Stimulated activated CD8-positive, alpha-beta memory T cell treated with anti-CD3 and anti-CD28 coated beads, Interleukin-4, amount 100 ng/mL, for 48 hours (primary cell): ENCODE data around the gene TMEM9B.
"Not testable (repeated sequence)": the region's sequence is repeated elsewhere in the genome, so short reads cannot be mapped to it uniquely, and the experiment has no call there.

Source experiments
- DNase-seq: peaks from one replicate; pipeline ENCODE4 v3.0.0-alpha.2; 2020

TMEM9B gene

GRCh38 chr11:8971924-8972316, 7.7 kb upstream of the TMEM9B start:
- DNase-seq: no peak

- DNase-seq: no peak
Measured at GRCh38 chr11:8971196-8971923, 7.1 kb upstream of the TMEM9B start.

DNA sequence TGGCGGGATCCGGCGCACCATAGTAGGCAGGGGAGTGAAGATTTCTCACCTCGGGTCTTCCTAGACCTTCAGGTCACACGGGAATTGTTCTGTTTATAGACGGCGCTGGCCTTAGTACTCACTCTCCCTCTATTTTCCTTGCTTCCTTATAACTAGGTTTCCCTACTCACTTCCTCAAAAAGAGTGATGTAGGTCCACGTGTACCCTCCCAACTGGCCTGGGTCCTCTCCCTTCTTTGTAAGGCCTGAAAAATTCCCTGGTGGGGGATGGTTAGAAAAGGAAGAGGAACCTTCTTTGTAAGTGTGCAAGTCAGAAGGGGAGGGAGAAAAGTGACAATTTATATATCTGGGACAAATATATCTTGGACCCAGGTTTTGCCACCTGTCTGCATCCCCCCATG, 2.9 kb upstream of the TMEM9B start:
- DNase-seq: no peak

- peak; percentile 85 for DNase-seq
Measured at GRCh38 chr11:8963569-8964323, 496 bp downstream of the TMEM9B start.

GRCh38 chr11:8962841-8963240, 1.4 kb downstream of the TMEM9B start:
- no peak for DNase-seq

DNA sequence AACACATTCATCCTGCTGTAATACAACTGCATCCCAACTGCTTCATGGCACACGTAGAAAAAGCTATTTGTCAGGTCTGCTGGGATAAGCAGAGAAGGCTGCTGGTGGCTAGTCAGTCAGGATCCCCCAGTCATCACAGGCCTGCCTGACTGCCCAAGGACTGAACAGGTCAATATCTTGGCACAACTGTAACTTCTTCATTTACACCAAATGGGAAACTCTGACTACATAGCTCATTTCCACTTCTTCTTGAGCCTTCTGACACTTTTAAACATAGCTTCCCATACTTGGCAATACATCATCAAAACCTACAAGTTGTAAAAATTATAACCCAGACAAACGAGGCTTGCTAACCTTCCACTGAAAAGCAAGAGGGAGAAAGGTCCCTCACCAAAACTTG, 2.8 kb downstream of the TMEM9B start:
- no peak for DNase-seq

DNA sequence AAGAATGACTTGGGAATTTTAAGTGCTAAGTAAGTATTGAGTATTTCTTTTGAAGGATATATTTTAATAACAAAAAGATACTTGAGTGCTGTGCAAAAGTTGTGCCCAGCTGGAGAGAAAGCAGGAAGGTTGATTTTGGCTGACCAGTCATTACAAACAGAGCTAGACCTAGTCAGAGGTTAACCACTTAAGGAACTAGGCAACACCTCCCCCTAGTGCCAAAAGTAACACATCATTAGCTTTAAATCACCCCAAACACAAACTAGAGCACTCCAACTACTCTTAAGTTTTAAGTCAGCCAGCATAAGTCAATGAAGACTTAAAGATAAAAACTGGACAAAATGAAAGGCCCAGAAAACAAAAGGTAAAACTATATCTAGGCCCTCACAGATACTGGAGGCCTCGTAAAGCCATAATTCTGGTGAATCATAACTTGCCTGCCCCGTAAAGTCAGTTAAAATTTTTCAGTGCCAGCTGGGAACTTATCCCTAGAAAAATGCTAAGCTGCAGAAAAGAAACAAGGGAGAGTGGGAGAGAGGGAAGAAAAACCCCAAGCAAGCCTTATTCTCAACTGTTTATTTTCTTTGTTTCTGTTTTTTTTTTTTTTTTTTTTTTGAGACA, 4.6 kb downstream of the TMEM9B start:
- no peak for DNase-seq

DNA sequence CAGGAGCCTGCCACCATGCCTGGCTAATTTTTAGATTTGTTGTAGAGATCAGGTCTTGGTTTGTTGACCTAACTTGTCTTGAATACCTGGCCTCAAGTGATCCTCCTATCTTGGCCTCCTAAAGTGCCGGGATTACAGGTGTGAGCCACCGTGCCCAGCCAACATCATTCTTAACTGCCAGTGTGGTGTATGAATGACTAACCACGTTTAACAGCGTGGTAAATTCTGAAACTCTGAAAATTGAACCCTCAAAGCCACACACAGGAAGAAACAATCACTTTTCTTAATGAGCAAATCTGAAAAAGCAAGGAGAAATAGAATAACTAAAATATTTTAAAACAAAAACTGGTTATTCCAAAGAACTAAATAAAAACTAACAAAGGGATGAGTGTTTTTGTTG, 7.4 kb downstream of the TMEM9B start:
- DNase-seq: no peak

DNA sequence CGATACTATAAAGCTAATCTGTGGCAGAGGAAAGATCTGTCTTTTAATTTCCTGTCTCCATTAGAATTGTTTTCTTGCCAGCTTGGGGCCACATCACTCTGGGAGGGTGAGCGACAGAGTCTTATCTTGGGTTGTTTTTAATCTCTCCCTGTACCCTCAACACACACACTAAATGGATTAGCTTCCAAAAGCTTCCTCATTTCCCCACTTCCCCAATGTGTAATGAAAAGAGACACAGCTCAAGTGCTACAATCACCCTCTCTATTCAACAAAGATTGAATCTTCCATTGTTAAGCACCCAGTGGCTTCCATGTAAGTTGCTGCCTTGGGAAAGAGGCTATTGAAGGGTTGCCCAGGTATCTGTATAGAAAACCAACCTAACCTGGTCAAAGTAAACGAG, 15.4 kb downstream of the TMEM9B start:
- DNase-seq: no peak

DNA sequence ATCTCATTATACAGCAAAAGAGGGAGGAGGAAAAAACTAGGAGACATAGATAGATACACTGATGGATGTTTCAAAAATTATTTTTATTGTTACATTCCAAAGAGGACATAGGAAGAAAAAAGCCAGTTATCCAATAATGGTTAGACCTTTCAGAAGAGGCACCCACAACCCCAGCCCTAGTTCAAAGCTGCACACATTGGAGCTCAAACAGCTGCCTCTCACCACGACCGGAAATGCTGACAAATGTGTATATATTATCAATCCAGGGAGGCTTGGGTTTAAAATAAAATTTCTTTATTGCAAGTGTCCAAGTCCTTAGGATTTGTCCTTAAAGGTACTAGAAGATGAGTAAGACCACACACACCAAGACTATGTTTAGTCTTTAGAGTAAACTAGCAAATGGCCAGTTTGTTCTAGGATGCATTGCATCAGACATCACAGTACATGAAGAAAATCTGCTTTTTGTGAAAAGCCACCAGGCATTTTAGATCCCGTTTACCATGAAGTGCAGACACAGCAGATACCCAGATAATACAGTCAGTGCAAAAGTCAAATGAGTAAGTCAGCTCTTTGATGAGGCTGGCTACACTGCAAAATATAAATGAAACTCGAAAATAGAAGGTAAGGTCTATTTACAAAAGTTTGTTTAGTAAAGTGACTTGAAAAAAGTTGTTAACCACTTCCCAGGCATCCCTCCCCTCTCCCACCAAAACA, 16.9 kb downstream of the TMEM9B start:
- DNase-seq: no peak

DNA sequence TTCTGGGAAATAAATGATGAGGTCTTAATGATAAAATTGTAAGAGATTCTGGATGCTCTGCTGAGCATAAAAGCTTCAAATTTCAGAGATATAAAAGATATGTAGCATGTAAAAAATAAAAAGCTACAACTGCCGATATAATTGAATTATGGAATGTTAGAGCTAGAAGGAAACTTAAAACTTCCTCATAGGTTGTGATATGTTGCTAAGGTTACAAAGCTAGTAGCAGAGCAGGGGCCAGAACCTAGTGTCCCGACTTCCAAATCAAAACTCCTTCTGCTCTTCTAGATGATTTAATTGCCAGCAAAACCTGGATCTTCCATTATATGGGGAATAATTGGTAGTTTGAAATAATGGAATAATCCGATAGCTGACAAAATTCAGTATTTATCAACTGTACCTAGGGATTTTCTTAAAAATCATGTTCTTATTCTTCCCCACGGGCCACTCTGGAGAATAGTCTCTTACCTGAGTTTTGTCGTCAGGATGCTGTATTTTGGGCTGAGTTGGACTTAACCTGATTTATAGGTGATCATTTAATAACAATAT, 21.6 kb downstream of the TMEM9B start, which contains the start of gene ASCL3:
ASCL3 (minus strand) TSS at position 499 of the 549 bp plus-strand sequence. CDS start 4,855 bp downstream, outside the sequence.
- no peak for DNase-seq

GRCh38 chr11:8941341-8942103, 22.7 kb downstream of the TMEM9B start:
- DNase-seq: no peak

DNA sequence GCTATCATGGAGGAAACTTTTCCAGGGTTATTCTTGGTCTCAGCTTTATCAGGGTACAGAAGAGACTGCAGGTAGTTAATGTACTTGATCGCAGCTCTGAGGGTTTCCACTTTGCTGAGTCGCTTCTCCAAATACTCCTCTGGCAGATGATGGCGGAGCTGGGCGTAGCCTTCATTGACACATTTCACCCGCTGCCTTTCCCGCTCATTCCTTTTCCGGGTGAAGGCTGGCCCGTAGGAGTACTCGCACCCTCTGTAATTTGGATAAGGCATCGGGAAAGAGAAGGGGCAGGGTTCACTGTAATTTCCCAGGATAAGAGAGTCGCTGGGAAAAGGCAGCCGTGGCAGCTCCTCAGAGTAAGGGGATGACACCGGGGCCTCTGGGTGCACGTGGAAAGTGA, 26.6 kb downstream of the TMEM9B start:
- no peak for DNase-seq

DNA sequence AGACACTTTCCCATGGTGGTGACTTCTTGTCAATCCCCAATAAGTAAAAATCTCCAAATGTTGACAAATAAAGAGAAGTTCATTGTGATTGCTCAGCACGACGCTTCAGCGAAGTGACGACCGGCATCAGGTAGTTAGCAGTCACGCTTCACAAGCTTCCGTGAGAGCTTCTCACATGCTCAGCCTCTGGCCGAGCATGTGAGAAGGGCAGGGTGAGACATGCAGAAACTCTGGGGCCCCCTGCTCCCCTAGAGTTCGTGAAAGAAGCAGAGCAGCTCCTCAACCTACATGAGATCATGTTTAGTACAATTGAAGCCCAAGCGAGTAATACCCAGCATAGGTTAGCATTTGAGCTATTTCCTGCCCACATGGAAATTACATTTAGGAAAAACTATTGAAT, 27.1 kb downstream of the TMEM9B start:
- DNase-seq: no peak

GRCh38 chr11:8935789-8936188, 28.5 kb downstream of the TMEM9B start:
- DNase-seq: not testable (repeated sequence)

DNA sequence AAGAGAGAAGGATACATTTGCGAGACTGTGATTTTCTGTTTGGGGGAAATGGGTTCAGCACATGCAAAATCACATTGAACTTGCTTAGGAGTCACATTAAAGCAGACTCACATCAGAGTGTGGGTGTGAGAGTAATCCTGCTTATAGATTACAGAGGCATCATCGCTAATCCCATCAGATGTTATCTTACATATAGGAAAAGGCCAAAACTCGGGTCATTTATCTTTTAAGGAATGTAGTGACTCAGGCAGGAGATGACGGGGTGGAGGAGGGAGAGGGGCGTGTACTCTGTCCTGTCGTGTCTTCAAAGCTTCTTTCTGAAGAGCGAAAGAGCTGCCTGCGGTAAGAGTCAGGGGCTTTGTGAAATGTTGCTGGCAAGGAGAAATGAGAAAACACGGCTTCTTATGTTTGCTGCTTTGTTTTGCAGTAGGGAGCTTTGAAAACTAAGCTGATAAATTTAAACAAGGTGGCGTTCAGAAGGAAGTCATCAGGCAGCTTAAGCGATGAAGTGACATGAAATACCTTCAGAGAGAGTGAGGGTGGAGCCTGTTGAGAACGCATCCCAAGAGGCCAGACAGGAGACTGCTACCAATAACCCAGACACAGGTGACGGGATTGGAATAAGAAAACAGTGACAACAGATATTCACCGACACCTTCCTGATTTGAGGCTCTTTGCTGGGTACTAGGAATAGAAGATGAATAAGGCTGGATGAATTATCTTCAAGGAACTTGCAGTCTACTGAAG, 29.3 kb downstream of the TMEM9B start:
- no peak for DNase-seq

DNA sequence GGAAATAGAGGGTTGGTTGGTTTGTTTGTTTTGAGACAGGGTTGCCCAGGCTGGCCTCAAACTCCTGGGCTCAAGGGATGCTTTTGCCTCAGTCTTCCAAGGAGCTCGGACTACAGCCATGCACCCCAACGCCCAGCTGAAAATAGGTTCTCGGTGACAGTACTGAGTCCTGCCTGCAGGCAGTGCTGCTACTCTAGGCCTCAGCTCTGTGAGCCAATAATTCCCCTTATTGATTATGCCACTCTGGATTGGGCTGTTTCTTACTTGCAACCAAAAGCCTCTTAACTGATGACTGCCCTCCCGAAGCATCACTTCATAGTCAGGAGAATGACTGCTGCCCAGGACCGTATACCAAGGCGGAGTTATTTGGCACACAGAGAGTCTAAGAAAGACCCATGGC, 30.3 kb downstream of the TMEM9B start:
- DNase-seq: no peak

DNA sequence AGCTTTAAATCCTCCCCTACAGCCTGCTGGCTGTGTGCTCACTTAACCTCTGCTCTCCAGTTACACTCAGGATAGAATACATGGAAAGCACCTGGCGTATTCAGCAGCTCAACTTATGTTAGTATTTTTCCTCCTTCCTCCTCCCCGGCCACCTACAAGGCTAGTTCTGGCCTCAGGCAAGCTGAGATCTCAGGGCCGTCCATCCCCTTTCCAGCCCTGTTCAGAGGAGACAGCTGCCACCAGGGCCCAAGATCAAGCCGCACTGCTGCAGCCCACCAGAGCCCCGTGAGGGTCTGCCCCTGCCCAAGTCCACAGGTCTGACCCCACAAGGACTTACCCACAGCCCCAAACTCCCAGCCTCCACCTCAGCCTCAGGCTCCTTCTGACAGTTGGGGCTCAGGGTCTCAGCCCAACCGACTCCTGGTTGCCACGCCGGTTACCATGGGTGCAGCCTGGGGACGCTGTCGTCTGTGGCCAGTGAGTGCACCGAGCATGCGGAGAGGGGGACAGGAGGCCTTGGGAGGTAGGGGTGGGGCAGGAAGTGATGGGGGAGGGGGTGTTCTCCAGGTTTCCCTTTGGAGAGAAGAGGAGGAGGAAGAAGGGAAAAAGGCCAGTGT, 31.6 kb downstream of the TMEM9B start, which contains the start of gene C11orf16:
C11orf16 (minus strand) TSS at position 384 of the 617 bp plus-strand sequence. CDS start 639 bp downstream, outside the sequence.
- no peak for DNase-seq

DNA sequence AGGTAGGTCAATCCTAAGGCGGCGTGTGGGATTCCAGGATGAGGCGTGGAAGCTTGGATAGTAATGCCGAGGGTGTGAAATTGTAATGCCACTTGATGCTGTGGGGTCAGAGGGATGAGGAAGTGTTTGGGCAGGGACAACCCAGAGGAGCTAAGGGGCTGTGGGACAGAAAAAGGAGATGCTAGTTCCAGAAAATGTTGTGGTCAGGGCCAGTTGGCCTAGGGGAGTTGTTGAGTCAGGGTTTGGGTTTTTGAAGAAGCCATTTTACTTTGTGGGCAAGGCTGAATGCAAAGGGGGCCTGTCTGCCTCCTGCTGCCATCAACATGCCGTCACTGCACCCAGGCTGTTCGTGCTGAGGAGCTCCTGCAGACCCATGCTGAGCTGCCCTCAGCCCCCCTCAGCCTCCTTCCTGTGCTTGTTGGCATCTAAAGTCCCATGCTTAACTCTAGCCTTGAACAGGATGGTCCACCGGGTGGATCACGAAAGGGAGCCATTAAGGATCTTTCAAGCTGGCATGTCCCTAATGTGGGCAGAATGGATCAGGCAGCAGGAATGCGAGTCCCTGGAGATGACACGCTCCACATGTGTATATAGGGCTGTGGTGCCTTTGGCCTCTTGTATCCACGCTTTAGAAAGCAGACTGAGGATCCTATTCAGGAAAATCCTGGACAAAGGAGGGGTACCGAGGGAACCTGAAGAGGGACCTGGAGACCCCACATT, 33.6 kb downstream of the TMEM9B start:
- no peak for DNase-seq

DNA sequence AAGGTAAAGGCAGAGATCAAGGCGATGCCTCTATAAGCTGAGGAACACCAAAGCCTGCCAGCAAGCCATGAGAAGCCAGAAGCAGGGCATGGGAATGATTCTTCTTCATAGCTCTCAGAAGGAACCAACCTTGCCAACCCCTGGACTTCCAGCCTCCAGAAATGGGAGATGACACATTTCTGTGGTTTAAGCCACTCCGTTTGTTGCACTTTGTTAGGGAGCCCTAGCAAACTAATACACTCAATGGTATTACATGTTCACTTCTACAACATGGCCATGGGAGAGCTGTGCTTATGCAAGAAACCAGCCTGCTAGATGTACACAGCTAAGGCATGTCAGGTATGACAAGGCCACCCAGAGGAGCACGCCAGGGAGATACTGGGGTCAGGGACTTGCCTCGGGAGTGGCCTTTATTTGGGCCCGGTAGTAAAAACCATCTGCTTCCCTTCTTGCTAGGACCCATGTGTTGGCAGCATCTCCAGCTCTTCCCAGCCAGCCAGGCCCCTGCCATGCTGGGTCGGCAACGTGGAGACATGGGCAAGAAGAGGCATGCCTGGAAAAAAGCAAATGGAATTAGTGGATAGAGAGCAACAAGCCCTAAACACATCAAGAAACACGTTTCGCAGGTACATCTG, 35.1 kb downstream of the TMEM9B start:
- DNase-seq: no peak
